ENCODE data around the gene SLC17A1.
"Not testable (repeated sequence)": the region's sequence is repeated elsewhere in the genome, so short reads cannot be mapped to it uniquely, and the experiment has no call there.

The SLC17A1 gene

GRCh38 chr6:25756382-25757363 is 75.2 kb downstream of the SLC17A1 start:
- H3K4me1 ChIP-seq (ENCODE audit: control insufficient read depth, insufficient read depth, low read length) = no peaks in the 10 kb centered on the region

GRCh38 chr6:25755483-25755882 is 76.4 kb downstream of the SLC17A1 start:
- Histone ChIP-seq H3K36me3 (ENCODE audit: control insufficient read depth, insufficient read depth, low read length) (no peaks in the 10 kb centered on the region), H3K9me3 (ENCODE audit: control insufficient read depth, insufficient read depth, low read length) (no peaks in the 10 kb centered on the region), H3K9ac (ENCODE audit: low read depth, low read length) (no peak overlapping the region), H3K4me3 (ENCODE audit: low read depth, low read length) (no peak overlapping the region), H3K27me3 (ENCODE audit: control insufficient read depth, insufficient read depth, low read length) (no peaks in the 10 kb centered on the region), H3K27ac (ENCODE audit: low read depth, low read length) (no peak overlapping the region), H3K4me1 (ENCODE audit: control insufficient read depth, insufficient read depth, low read length) (no peaks in the 10 kb centered on the region)

More at GRCh38 chr6:25756382-25757363, 75.2 kb downstream of the SLC17A1 start:
- Histone ChIP-seq H3K9ac (ENCODE audit: low read depth, low read length) (no peak overlapping the region), H3K27me3 (ENCODE audit: control insufficient read depth, insufficient read depth, low read length) (no peaks in the 10 kb centered on the region), H3K4me3 (ENCODE audit: low read depth, low read length) (no peak overlapping the region), H3K9me3 (ENCODE audit: control insufficient read depth, insufficient read depth, low read length) (no peaks in the 10 kb centered on the region), H3K36me3 (ENCODE audit: control insufficient read depth, insufficient read depth, low read length) (no peaks in the 10 kb centered on the region), H3K27ac (ENCODE audit: low read depth, low read length) (no peak overlapping the region)

GRCh38 chr6:25754535-25754934 is 77.3 kb downstream of the SLC17A1 start, which contains the start of gene SLC17A4:
SLC17A4 (plus strand) TSS chr6:25754742; CDS start chr6:25761963, 7,221 bp downstream.
- H3K9ac ChIP-seq (ENCODE audit: low read depth, low read length) = no peak within 1 kb of the TSS
- H3K9me3 ChIP-seq (ENCODE audit: control insufficient read depth, insufficient read depth, low read length) = no peaks in the 10 kb centered on the region
- H3K4me3 ChIP-seq (ENCODE audit: low read depth, low read length) = no peak within 1 kb of the TSS
- H3K27ac ChIP-seq (ENCODE audit: low read depth, low read length) = no peak within 1 kb of the TSS
- no peaks in the 10 kb centered on the region for H3K4me1 ChIP-seq (ENCODE audit: control insufficient read depth, insufficient read depth, low read length)
- no peaks in the 10 kb centered on the region for H3K36me3 ChIP-seq (ENCODE audit: control insufficient read depth, insufficient read depth, low read length)
- H3K27me3 ChIP-seq (ENCODE audit: control insufficient read depth, insufficient read depth, low read length) = no peaks in the 10 kb centered on the region

- Histone ChIP-seq H3K36me3 (ENCODE audit: control insufficient read depth, insufficient read depth, low read length) (no peaks in the 10 kb centered on the region), H3K27me3 (ENCODE audit: control insufficient read depth, insufficient read depth, low read length) (no peaks in the 10 kb centered on the region), H3K9ac (ENCODE audit: low read depth, low read length) (no peak overlapping the region), H3K4me3 (ENCODE audit: low read depth, low read length) (no peak overlapping the region), H3K27ac (ENCODE audit: low read depth, low read length) (no peak overlapping the region), H3K9me3 (ENCODE audit: control insufficient read depth, insufficient read depth, low read length) (no peaks in the 10 kb centered on the region), H3K4me1 (ENCODE audit: control insufficient read depth, insufficient read depth, low read length) (no peaks in the 10 kb centered on the region)
Observed at GRCh38 chr6:25753079-25753478, 78.8 kb downstream of the SLC17A1 start.

- no peaks in the 10 kb centered on the region for H3K27me3 ChIP-seq (ENCODE audit: control insufficient read depth, insufficient read depth, low read length)
- H3K9me3 ChIP-seq (ENCODE audit: control insufficient read depth, insufficient read depth, low read length) = no peaks in the 10 kb centered on the region
- no peak overlapping the region for H3K9ac ChIP-seq (ENCODE audit: low read depth, low read length)
- no peak overlapping the region for H3K27ac ChIP-seq (ENCODE audit: low read depth, low read length)
- H3K36me3 ChIP-seq (ENCODE audit: control insufficient read depth, insufficient read depth, low read length) = no peaks in the 10 kb centered on the region
- no peak overlapping the region for H3K4me3 ChIP-seq (ENCODE audit: low read depth, low read length)
- no peaks in the 10 kb centered on the region for H3K4me1 ChIP-seq (ENCODE audit: control insufficient read depth, insufficient read depth, low read length)
Observed at GRCh38 chr6:25750906-25751305, 80.9 kb downstream of the SLC17A1 start.

GRCh38 chr6:25749837-25750236 is 82.0 kb downstream of the SLC17A1 start:
- Histone ChIP-seq H3K27me3 (ENCODE audit: control insufficient read depth, insufficient read depth, low read length) (no peaks in the 10 kb centered on the region), H3K4me3 (ENCODE audit: low read depth, low read length) (no peak overlapping the region), H3K27ac (ENCODE audit: low read depth, low read length) (no peak overlapping the region), H3K9ac (ENCODE audit: low read depth, low read length) (no peak overlapping the region), H3K36me3 (ENCODE audit: control insufficient read depth, insufficient read depth, low read length) (no peaks in the 10 kb centered on the region), H3K9me3 (ENCODE audit: control insufficient read depth, insufficient read depth, low read length) (no peaks in the 10 kb centered on the region), H3K4me1 (ENCODE audit: control insufficient read depth, insufficient read depth, low read length) (no peaks in the 10 kb centered on the region)

- not testable (repeated sequence) for H3K9ac ChIP-seq (ENCODE audit: low read depth, low read length); H3K4me1 ChIP-seq (ENCODE audit: control insufficient read depth, insufficient read depth, low read length); H3K4me3 ChIP-seq (ENCODE audit: low read depth, low read length); H3K36me3 ChIP-seq (ENCODE audit: control insufficient read depth, insufficient read depth, low read length); H3K27me3 ChIP-seq (ENCODE audit: control insufficient read depth, insufficient read depth, low read length); H3K27ac ChIP-seq (ENCODE audit: low read depth, low read length); H3K9me3 ChIP-seq (ENCODE audit: control insufficient read depth, insufficient read depth, low read length)
Observed at GRCh38 chr6:25748601-25749517, 83.0 kb downstream of the SLC17A1 start.

- Histone ChIP-seq H3K27me3 (ENCODE audit: control insufficient read depth, insufficient read depth, low read length) (no peaks in the 10 kb centered on the region), H3K4me3 (ENCODE audit: low read depth, low read length) (no peak overlapping the region), H3K36me3 (ENCODE audit: control insufficient read depth, insufficient read depth, low read length) (no peaks in the 10 kb centered on the region), H3K9ac (ENCODE audit: low read depth, low read length) (no peak overlapping the region), H3K27ac (ENCODE audit: low read depth, low read length) (no peak overlapping the region), H3K9me3 (ENCODE audit: control insufficient read depth, insufficient read depth, low read length) (no peaks in the 10 kb centered on the region), H3K4me1 (ENCODE audit: control insufficient read depth, insufficient read depth, low read length) (no peaks in the 10 kb centered on the region)
Observed at GRCh38 chr6:25748049-25748448, 83.8 kb downstream of the SLC17A1 start.

- Histone ChIP-seq H3K4me1 (ENCODE audit: control insufficient read depth, insufficient read depth, low read length) (no peaks in the 10 kb centered on the region), H3K27me3 (ENCODE audit: control insufficient read depth, insufficient read depth, low read length) (no peaks in the 10 kb centered on the region), H3K36me3 (ENCODE audit: control insufficient read depth, insufficient read depth, low read length) (no peaks in the 10 kb centered on the region), H3K9ac (ENCODE audit: low read depth, low read length) (no peak overlapping the region), H3K4me3 (ENCODE audit: low read depth, low read length) (no peak overlapping the region), H3K9me3 (ENCODE audit: control insufficient read depth, insufficient read depth, low read length) (no peaks in the 10 kb centered on the region), H3K27ac (ENCODE audit: low read depth, low read length) (no peak overlapping the region)
Observed at GRCh38 chr6:25747477-25747876, 84.4 kb downstream of the SLC17A1 start.

- no peaks in the 10 kb centered on the region for H3K4me1 ChIP-seq (ENCODE audit: control insufficient read depth, insufficient read depth, low read length)
- H3K4me3 ChIP-seq (ENCODE audit: low read depth, low read length) = no peak overlapping the region
- H3K27me3 ChIP-seq (ENCODE audit: control insufficient read depth, insufficient read depth, low read length) = no peaks in the 10 kb centered on the region
- no peaks in the 10 kb centered on the region for H3K9me3 ChIP-seq (ENCODE audit: control insufficient read depth, insufficient read depth, low read length)
- H3K9ac ChIP-seq (ENCODE audit: low read depth, low read length) = no peak overlapping the region
- H3K27ac ChIP-seq (ENCODE audit: low read depth, low read length) = no peak overlapping the region
- no peaks in the 10 kb centered on the region for H3K36me3 ChIP-seq (ENCODE audit: control insufficient read depth, insufficient read depth, low read length)
Observed at GRCh38 chr6:25746968-25747367, 84.9 kb downstream of the SLC17A1 start.
